GM18868 (cell line): ENCODE data around the gene SLC24A5.

Source experiments
- ATAC-seq: cut with Tn5 transposase; IDR thresholded peaks from one replicate; pipeline ENCODE4 v1.9.1; 2021; ENCODE audit warnings: mild to moderate bottlenecking, moderate library complexity; ENCODE audit not compliant: unreplicated experiment

The SLC24A5 gene

GRCh38 chr15:48109856-48110531 lies 10.8 kb upstream of the SLC24A5 start:
- ATAC-seq = no peak

- no peak for ATAC-seq
Measured at GRCh38 chr15:48112242-48112641, 8.5 kb upstream of the SLC24A5 start.

- ATAC-seq = no peak
Measured at GRCh38 chr15:48119277-48119676, 1.5 kb upstream of the SLC24A5 start.

GRCh38 chr15:48121849-48122248 lies 1.1 kb downstream of the SLC24A5 start:
- no peak for ATAC-seq

- ATAC-seq = no peak
Measured at GRCh38 chr15:48126667-48127355, 6.0 kb downstream of the SLC24A5 start.

GRCh38 chr15:48131324-48131723 lies 10.5 kb downstream of the SLC24A5 start:
- ATAC-seq = no peak

- ATAC-seq = no peak
Measured at GRCh38 chr15:48132874-48133273, 12.1 kb downstream of the SLC24A5 start.

- ATAC-seq = no peak
Measured at GRCh38 chr15:48143856-48144255, 23.1 kb downstream of the SLC24A5 start.

GRCh38 chr15:48144889-48145288 lies 24.1 kb downstream of the SLC24A5 start:
- peak; percentile 82 for ATAC-seq

- ATAC-seq = no peak
Measured at GRCh38 chr15:48145923-48146322, 25.1 kb downstream of the SLC24A5 start.

- ATAC-seq = peak; percentile 52
Measured at GRCh38 chr15:48147358-48147757, 26.6 kb downstream of the SLC24A5 start.

GRCh38 chr15:48149858-48150257 lies 29.1 kb downstream of the SLC24A5 start:
- no peak for ATAC-seq

GRCh38 chr15:48153526-48153925 lies 32.7 kb downstream of the SLC24A5 start:
- no peak for ATAC-seq

- no peak for ATAC-seq
Measured at GRCh38 chr15:48168616-48169015, 47.8 kb downstream of the SLC24A5 start.

- ATAC-seq = no peak
Measured at GRCh38 chr15:48170981-48171380, 50.2 kb downstream of the SLC24A5 start.

- peak; percentile 38 for ATAC-seq
Measured at GRCh38 chr15:48175126-48175525, 54.3 kb downstream of the SLC24A5 start.

GRCh38 chr15:48176112-48176511 lies 55.3 kb downstream of the SLC24A5 start:
- no peak for ATAC-seq

- ATAC-seq = no peak
Measured at GRCh38 chr15:48176957-48177356, 56.2 kb downstream of the SLC24A5 start.

- peak; percentile 69 for ATAC-seq
Measured at GRCh38 chr15:48177383-48177765, 56.6 kb downstream of the SLC24A5 start.

GRCh38 chr15:48177766-48178647 lies 57.2 kb downstream of the SLC24A5 start, which contains the start of gene MYEF2:
Gene MYEF2, minus strand, starts transcription at chr15:48178295. Its CDS starts 58 bp downstream, at chr15:48178237.
- ATAC-seq = peak; percentile 85

GRCh38 chr15:48178648-48178931 lies 57.8 kb downstream of the SLC24A5 start:
- ATAC-seq = no peak

GRCh38 chr15:48182749-48183148 lies 62.0 kb downstream of the SLC24A5 start:
- ATAC-seq = no peak
